EL (cell line): ENCODE results near the gene NELFE.
"Not testable (repeated sequence)": the region's sequence is repeated elsewhere in the genome, so short reads cannot be mapped to it uniquely, and the experiment has no call there.

Experiments used
- DNase-seq: peaks from one replicate; pipeline ENCODE4 v3.0.0-alpha.2; 2016

The NELFE gene

DNA sequence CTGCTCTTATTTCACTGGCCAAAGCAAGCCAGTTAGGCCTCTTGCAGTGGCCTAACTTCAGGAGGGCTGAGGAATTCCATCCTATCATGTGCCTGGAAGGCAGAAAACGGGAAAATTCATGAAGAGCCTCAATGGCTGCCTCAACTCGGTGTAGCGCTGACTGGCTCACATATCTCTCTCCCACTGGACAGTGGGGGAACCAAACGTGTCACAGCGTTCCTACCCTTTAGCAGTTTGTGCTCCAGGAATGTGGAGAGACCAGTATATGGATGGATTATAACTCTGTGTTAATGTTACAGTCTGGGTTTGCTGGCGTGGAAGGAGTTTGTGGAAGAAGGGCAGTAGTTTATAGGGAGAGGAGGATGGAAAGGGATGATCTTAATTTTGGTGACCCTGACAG lies 43.0 kb downstream of the NELFE start:
- no peak for DNase-seq

DNA sequence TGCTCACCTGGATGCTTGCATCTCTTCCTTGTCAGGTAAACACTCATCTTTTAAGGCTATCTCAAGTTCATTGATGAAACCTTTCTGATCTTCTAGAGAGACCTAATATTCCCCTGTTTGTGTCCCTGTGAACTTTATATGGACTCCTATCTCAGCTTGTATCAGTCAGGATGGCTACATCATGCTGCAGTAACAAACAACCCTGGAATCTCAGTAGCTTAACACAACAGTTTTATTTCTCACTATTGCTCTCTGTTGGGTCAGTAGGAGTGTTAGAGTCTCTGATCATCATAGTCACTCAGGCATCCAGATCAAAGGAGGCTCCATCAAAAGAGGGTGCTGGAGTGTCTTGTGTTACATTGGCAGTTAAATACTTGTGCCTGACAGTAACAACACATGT lies 43.4 kb downstream of the NELFE start:
- no peak for DNase-seq

DNA sequence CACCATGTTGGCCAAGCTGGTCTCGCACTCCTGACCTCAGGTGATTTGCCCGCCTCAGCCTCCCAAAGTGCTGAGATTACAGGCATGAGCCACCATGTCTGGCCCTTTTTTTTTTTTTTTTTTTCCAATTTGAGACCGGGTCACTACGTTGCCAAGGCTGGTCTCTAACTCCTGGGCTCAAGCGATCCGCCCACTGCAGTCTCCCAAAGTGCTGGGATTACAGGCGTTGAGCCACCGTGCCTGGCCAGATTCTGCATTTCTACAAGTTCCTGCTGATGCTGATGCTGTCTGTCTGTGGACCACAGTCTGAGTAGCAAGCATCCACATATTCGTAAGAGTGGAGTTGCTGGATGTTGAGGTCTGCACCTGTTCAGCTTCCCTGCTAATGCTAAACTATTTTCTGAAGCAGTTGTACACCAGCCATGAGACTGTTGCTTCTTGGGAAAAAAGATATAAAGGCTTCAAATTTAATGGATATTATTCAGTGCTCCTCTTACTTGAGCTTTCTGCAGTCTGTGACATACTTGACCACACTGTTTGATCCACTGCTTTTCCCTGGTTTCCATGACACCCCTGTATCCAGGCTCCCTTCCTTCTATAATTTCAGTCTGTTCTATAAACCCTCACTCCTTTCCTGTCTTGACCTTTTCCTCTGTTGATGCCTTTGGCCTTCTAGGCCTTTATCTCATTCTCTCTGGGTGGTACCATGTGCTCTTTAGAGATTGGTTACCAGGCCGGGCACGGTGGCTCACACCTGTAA lies 46.8 kb downstream of the NELFE start:
- no peak for DNase-seq

DNA sequence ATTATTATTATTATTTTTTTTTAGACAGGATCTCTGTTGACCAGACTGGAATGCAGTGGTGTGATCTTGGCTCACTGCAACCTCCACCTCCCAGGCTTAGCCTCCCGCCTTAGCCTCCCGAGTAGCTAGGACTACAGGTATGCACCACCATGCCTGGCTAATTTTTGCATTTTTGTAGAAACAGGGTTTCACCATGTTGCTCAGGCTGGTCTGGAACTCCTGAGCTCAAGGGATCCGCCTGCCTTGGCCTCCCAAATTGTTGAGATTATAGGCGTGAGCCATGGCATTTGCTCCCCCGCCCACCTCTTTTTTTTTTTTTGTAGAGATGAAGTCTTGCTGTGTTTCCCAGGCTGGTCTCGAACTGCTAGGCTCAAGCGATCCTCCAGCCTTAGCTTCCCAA lies 49.5 kb downstream of the NELFE start:
- not testable (repeated sequence) for DNase-seq

DNA sequence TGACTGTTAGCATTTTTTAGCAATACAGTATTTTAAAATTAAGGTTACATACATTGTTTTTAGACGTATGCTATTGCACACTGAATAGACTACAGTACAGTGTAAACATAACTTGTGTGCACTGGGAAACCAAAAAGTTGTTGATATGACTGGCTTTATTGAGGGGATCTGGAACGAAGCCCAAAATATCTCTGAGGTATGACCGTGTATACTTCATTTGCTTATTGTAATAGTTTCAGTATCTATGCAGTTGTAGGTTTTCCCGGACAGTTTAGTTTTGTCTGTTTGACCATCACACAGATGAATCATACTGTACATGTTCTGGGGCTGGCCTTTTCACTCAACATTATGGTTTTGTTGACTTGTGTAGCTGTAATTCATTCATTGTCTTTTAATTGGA lies 50.0 kb downstream of the NELFE start:
- peak; percentile 45 for DNase-seq

DNA sequence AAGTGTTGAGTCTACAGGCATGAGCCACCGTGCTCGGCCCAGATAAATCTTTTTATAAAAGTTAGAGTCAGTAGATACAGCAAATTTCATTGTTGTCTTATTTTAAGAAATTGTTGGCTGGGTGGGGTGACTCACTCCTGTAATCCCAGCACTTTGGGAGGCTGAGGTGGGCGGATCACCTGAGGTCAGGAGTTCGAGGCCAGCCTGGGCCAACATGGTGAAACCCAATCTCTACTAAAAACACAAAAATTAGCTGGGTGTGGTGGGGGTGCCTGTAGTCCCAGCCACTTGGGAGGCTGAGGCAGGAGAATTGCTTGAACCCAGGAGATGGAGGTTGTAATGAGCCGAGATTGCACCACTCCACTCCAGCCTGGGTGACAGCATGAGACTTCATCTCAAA lies 50.5 kb downstream of the NELFE start:
- DNase-seq = not testable (repeated sequence)

DNA sequence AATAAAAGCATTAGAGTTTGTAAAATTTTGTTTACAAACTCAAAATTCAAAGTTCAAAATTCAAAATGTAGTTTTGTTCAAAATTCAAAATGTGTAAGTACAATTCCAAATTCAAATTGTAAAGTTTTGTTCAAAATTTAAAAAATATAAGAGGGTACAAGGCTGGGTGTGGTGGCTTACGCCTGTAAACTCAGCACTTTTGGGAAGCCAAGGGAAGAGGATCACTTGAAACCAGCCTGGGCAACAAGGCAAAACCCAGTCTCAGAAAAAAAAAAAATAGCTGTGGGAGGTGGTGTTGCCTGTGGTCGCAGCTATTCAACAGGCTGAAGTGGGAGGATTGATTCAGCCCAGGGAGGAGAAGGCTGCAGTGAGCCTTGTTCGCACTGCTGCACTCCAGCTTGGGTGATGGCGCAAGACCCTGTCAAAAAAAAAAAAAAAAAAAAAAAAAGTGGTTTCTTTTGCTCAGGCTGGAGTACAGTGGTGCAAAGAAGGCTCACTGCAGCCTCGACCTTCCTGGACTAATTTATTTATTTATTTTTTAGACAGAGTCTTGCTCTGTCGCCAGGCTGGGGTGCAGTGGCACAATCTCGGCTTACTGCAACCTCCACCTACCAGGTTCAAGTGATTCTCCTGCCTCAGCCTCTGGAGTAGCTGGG lies 51.5 kb downstream of the NELFE start:
- DNase-seq = peak; percentile 62

DNA sequence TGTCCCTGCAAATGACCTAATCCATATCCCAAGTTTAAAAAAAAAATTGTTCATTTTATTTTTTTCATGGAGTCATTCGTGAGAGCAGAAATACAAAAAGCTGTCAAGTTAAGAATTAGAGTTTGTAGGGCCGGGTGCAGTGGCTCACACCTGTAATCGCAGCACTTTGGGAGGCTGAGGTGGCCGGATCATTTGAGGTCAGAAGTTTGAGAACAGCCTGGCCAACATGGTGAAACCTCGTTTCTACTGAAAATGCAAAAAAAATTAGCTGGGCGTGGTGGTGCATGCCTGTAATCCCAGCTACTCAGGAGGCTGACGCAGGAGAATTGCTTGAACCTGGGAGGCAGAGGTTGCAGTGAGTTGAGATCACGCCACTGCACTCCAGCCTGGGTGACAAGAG lies 52.0 kb downstream of the NELFE start:
- DNase-seq = not testable (repeated sequence)

DNA sequence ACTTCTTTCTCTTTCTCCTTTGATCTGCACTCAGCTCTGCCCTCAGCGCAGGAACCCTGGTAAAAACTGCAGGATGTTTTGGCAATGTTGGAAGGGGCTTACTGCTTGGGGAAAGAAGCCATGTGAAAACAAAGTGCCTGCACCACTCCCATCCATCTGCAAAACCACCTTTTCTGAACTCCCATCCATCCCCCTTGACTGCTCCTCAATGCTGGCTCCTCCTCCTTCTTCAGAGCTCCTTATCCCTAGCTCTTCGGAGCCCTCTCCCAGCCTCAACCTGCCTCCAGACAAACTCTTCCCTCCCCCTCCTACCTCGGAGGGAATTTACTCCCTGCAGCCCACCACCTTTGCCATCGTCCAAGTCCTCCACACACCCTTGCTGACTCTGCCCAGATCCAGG lies 52.6 kb downstream of the NELFE start:
- no peak for DNase-seq

DNA sequence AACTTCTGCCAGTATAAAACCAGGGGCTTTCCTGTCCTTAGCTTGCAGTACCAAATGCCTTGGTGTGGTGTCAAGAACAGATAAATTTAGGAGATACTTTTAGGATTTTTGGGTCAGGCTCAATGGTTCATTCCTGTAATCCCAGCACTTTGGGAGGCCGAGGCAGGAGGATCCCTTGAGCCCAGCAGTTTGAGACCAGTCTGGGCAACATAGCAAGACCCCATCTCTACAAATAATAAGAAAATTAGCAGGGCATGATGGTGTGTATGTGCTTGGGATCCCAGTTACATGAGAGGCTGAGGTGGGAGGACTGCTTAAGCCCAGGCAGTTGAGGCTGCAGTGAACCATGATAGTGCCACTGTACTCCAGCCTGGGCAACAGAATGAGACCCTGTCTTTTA lies 53.7 kb downstream of the NELFE start:
- no peak for DNase-seq

DNA sequence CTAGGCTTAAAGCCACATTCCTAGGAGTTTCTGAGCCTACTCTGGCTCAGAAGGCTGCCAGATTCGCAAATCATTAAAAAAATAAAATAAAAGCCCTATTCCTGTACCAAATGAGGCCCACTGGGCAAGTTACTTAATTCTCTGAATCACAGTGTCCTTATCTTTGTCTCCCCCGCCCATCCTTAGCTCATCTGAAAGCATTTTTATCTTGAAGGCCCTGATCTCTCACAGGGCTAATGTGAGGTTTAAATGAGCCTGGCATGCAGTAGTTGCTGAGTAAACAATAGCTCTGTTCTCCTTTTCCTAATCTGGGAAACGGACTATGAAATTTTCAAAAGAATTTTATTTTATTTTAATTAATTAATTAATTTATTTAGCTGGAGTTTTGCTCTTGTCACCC lies 54.8 kb downstream of the NELFE start:
- no peak for DNase-seq
